GM21786 (cell line): ENCODE data around the gene SFTA2.
"Not testable (repeated sequence)": the region's sequence is repeated elsewhere in the genome, so short reads cannot be mapped to it uniquely, and the experiment has no call there.

Experiments
- ATAC-seq: cut with Tn5 transposase; IDR thresholded peaks from one replicate; pipeline ENCODE4 v1.9.1; 2021; ENCODE audit not compliant: unreplicated experiment

SFTA2 gene

GRCh38 chr6:30944051-30944450, 12.1 kb upstream of the SFTA2 start:
- no peak for ATAC-seq

- no peak for ATAC-seq
Observed at GRCh38 chr6:30942338-30943060, 10.5 kb upstream of the SFTA2 start.

- no peak for ATAC-seq
Observed at GRCh38 chr6:30940361-30940986, 8.5 kb upstream of the SFTA2 start, which contains the start of gene MUCL3. TSS of gene MUCL3 (plus strand) at chr6:30940973. CDS start at chr6:30941000, 27 bp downstream.

- no peak for ATAC-seq
Observed at GRCh38 chr6:30939473-30939872, 7.5 kb upstream of the SFTA2 start.

- ATAC-seq = no peak
Observed at GRCh38 chr6:30938730-30939129, 6.8 kb upstream of the SFTA2 start.

GRCh38 chr6:30937265-30937664, 5.3 kb upstream of the SFTA2 start:
- no peak for ATAC-seq

GRCh38 chr6:30935018-30935417, 3.0 kb upstream of the SFTA2 start:
- ATAC-seq = no peak

- ATAC-seq = no peak
Observed at GRCh38 chr6:30932665-30933365, 845 bp upstream of the SFTA2 start.

GRCh38 chr6:30931272-30931671, 698 bp downstream of the SFTA2 start:
- no peak for ATAC-seq

- no peak for ATAC-seq
Observed at GRCh38 chr6:30930506-30930905, 1.5 kb downstream of the SFTA2 start.

GRCh38 chr6:30928677-30929076, 3.3 kb downstream of the SFTA2 start:
- ATAC-seq = no peak

GRCh38 chr6:30927080-30927479, 4.9 kb downstream of the SFTA2 start:
- ATAC-seq = not testable (repeated sequence)

- ATAC-seq = no peak
Observed at GRCh38 chr6:30926644-30927043, 5.3 kb downstream of the SFTA2 start.

GRCh38 chr6:30924040-30924627, 7.8 kb downstream of the SFTA2 start:
- not testable (repeated sequence) for ATAC-seq

GRCh38 chr6:30922447-30922852, 9.5 kb downstream of the SFTA2 start:
- no peak for ATAC-seq

- ATAC-seq = no peak
Observed at GRCh38 chr6:30918670-30919069, 13.3 kb downstream of the SFTA2 start.

GRCh38 chr6:30917487-30917886, 14.5 kb downstream of the SFTA2 start:
- no peak for ATAC-seq

GRCh38 chr6:30917041-30917440, 14.9 kb downstream of the SFTA2 start:
- ATAC-seq = no peak

GRCh38 chr6:30915591-30915946, 16.4 kb downstream of the SFTA2 start:
- no peak for ATAC-seq

GRCh38 chr6:30914854-30915590, 16.9 kb downstream of the SFTA2 start:
- no peak for ATAC-seq
